HG02943 (cell line): ENCODE measurements around the gene FOXO1.

Source experiments
- ATAC-seq: cut with Tn5 transposase; IDR thresholded peaks from one replicate; pipeline ENCODE4 v1.9.1; 2021; ENCODE audit warnings: mild to moderate bottlenecking, low read depth, moderate library complexity; ENCODE audit not compliant: unreplicated experiment

The FOXO1 gene

GRCh38 chr13:40666933-40667621 is 636 bp upstream of the FOXO1 start:
- peak; percentile 5 for ATAC-seq

- peak; percentile 1 for ATAC-seq
Observed at GRCh38 chr13:40665126-40666044, 1.1 kb downstream of the FOXO1 start.

- peak; percentile 37 for ATAC-seq
Observed at GRCh38 chr13:40664350-40665125, 1.9 kb downstream of the FOXO1 start.

GRCh38 chr13:40664100-40664349 is 2.4 kb downstream of the FOXO1 start:
- ATAC-seq: peak; percentile 26

- no peak for ATAC-seq
Observed at GRCh38 chr13:40662866-40663265, 3.6 kb downstream of the FOXO1 start.

GRCh38 chr13:40661875-40662665 is 4.4 kb downstream of the FOXO1 start:
- no peak for ATAC-seq

- no peak for ATAC-seq
Observed at GRCh38 chr13:40660692-40661091, 5.7 kb downstream of the FOXO1 start.

- ATAC-seq: no peak
Observed at GRCh38 chr13:40660141-40660664, 6.2 kb downstream of the FOXO1 start.

GRCh38 chr13:40657951-40658350 is 8.5 kb downstream of the FOXO1 start:
- ATAC-seq: no peak

- ATAC-seq: no peak
Observed at GRCh38 chr13:40657307-40657706, 9.1 kb downstream of the FOXO1 start.

GRCh38 chr13:40656358-40656757 is 10.1 kb downstream of the FOXO1 start:
- no peak for ATAC-seq

- no peak for ATAC-seq
Observed at GRCh38 chr13:40653527-40654318, 12.7 kb downstream of the FOXO1 start.

GRCh38 chr13:40652588-40652940 is 13.9 kb downstream of the FOXO1 start:
- ATAC-seq: no peak

GRCh38 chr13:40651866-40652587 is 14.4 kb downstream of the FOXO1 start:
- ATAC-seq: no peak

- no peak for ATAC-seq
Observed at GRCh38 chr13:40648841-40649240, 17.6 kb downstream of the FOXO1 start.

- ATAC-seq: no peak
Observed at GRCh38 chr13:40648040-40648439, 18.4 kb downstream of the FOXO1 start.

GRCh38 chr13:40644838-40645604 is 21.4 kb downstream of the FOXO1 start:
- ATAC-seq: no peak

GRCh38 chr13:40640845-40641458 is 25.5 kb downstream of the FOXO1 start:
- no peak for ATAC-seq
